NOMO-1 (cell line): ENCODE data around the gene ZNG1F.
"Not testable (repeated sequence)": the region's sequence is repeated elsewhere in the genome, so short reads cannot be mapped to it uniquely, and the experiment has no call there.

ENCODE experiments used
- DNase-seq, 2 experiments: peaks; one replicate each; lab custom pipeline; 2025; ENCODE audit not compliant: unreplicated experiment in 2 of 2; lab: John Stamatoyannopoulos, UW

ZNG1F gene

GRCh38 chr9:41123812-41124211 lies 65.3 kb downstream of the ZNG1F start:
- DNase-seq: not testable (repeated sequence)

DNA sequence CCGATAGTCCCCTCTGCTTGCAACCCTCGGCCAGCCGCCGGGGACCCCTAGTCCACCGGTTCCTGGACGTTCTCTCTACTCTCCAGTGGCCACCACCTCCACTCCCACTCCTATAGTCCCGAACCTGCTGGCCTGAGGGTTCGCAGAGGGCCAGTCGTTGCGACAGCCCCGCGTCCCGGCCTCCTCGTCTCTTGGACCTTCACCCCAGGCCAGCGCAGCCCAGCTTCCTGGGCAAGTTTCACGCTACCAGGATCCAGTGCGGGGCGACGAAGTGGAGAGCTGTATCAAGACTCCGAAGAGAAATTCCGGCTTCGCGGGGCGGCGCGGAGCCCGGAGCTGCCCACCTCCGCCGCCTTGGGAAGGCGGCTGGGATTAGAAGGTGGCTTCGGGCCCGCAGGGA lies 65.7 kb downstream of the ZNG1F start:
- not testable (repeated sequence) for DNase-seq

- not testable (repeated sequence) for DNase-seq
Observed at GRCh38 chr9:41120696-41121095, 68.4 kb downstream of the ZNG1F start.

- DNase-seq: not testable (repeated sequence)
Observed at GRCh38 chr9:41119719-41120118, 69.4 kb downstream of the ZNG1F start.

DNA sequence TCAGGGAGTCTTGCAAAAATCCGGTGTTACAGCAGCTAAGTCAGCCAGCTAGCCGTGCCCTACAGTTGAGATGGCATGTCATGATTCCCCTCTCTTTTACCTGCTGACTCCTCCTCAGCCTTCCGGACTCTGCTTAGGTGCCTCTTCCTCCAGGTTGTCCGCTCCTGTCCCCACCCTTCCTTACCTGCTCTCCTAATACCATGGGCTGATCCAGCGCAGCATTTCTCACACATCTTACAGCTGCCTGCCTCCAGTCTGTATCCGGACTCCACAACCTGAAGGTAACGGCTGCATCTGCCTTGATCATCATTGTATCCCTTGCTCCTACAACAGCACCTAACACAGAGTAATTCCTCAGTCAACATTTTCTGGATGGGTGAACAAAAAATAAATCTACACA lies 69.8 kb downstream of the ZNG1F start:
- not testable (repeated sequence) for DNase-seq

DNA sequence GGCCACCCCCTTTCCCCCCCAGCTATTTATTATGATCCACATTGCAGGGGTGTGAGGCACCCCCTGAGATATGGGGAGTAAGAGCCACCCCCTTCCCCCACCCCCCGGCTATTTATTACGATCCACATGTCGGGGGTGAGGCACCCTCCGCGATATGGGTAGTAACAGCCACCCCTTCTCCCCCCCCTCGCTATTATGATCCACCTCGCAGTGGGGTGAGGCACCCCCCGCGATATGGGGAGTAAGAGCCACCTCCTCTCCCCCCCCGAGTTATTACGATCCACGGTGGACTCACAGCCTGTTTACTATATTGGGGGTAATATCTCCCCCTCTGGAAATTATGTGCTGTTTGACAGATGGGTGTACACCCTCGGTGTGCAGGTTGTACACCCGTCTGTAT lies 75.8 kb downstream of the ZNG1F start:
- DNase-seq: not testable (repeated sequence)

DNA sequence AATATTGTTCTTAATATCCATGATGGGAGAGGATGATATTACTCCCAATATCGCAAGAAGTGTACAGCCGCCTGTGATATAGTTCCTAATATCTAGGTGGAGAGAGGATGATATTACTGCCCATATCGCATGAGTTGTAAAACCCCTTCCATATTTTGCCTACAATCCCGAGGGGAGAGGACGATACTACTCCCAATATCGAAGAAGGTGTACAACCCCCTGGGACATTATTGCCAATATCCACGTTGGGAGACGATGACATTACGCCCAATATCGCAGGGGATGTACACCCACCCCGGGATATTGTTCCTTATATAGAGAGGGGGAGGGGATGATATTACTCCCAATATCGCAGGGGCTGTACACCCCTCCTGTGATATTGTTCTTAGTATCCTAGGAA lies 77.7 kb downstream of the ZNG1F start:
- DNase-seq: not testable (repeated sequence)

DNA sequence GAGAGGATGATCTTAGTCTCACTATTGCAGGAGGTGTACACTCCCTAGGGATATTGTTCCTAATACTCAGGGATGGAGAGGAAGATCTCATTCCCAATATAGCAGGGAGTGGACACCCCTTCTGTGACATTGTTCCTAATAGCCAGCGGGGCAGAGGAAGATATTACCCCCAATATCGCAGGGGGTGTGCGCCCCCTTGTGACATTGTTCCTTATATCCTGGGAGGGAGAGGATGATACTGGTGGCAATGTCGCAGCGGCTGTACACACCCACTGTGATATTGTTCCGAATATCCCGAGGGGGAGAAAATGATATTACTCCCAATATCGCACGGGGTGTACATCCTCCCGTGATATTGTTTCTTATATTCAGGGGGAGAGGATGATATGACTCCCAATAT lies 78.2 kb downstream of the ZNG1F start:
- DNase-seq: not testable (repeated sequence)

GRCh38 chr9:41109253-41109652 lies 79.9 kb downstream of the ZNG1F start:
- not testable (repeated sequence) for DNase-seq

- DNase-seq: not testable (repeated sequence)
Observed at GRCh38 chr9:41108816-41109215, 80.3 kb downstream of the ZNG1F start.

DNA sequence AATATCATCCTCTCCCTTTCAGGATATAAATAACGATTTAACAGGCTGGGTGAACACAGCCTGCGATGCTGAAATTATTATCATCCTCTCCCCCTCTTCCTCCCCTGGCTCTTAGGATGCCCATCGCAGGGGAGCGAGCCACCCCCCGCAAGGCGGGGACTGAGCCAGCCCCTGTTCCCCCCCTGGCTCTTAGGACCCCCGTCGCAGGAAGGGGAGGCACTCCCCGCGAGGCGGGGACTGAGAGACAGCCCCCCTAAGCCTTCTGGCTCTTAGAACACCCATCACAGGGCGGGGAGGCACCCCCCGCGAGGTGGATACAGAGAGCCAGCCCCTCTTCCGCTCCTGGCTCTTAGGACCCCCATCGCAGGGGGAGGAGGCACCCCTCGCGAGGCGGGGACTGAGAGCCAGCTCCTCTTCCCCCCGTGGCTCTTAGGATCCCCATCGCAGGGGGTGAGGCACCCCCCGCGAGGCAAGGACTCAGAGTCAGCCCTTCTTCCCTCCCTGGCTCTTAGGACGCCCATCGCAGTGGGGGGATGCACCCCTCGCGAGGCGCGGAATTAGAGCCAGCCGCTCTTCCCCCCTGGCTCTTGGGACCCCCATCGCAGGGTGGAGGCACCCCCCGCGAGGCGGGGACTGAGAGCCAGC lies 82.5 kb downstream of the ZNG1F start:
- not testable (repeated sequence) for DNase-seq

DNA sequence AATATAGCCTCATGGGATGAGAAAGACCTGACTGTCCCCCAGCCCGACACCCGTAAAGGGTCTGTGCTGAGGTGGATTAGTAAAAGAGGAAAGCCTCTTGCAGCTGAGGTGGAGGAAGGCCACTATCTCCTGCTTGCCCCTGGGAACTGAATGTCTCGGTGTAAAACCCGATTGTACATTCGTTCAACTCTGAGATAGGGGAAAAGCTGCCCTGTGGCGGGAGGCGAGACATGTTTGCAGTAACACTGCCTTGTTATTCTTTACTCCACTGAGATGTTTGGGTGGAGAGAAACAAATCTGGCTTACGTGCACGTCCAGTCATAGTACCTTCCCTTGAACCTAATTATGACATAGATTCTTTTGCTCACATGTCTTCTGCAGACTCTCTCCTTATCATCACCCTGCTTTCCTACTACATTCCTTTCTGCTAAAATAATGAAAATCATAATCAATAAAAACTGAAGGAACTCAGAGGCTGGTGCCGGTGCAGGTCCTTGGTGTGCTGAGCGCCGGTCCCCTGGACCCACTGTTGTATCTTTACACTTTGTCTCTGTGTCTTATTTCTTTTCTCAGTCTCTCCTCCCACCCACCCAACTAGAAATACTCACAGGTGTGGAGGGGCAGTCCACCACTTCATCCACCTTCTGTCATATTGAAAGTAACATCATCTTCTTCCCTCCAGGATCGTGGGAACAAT lies 83.4 kb downstream of the ZNG1F start:
- not testable (repeated sequence) for DNase-seq

- DNase-seq: not testable (repeated sequence)
Observed at GRCh38 chr9:41104542-41104941, 84.6 kb downstream of the ZNG1F start.

GRCh38 chr9:41100508-41100907 lies 88.6 kb downstream of the ZNG1F start:
- DNase-seq: not testable (repeated sequence)

DNA sequence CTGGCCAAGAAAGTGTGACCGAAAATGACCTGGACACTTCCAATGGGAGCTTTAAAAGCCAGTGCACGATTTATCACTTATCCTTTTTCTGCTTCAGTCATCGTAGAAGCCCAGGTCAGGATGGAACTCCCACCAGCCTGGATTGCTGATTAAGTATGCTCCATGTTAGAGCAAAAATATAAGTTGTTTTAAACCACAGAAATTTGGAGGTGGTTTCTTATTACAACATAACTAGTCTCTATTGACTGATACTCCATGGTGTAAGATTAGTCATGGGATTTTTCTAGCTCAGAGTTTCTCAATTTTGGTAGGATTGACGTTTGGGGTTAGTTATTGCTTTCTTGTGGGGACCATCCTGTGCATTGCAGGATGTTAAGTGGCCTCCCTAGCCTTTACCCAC lies 90.4 kb downstream of the ZNG1F start:
- not testable (repeated sequence) for DNase-seq

GRCh38 chr9:41095060-41095459 lies 94.1 kb downstream of the ZNG1F start:
- DNase-seq: not testable (repeated sequence)

GRCh38 chr9:41094010-41094773 lies 94.9 kb downstream of the ZNG1F start:
- not testable (repeated sequence) for DNase-seq

DNA sequence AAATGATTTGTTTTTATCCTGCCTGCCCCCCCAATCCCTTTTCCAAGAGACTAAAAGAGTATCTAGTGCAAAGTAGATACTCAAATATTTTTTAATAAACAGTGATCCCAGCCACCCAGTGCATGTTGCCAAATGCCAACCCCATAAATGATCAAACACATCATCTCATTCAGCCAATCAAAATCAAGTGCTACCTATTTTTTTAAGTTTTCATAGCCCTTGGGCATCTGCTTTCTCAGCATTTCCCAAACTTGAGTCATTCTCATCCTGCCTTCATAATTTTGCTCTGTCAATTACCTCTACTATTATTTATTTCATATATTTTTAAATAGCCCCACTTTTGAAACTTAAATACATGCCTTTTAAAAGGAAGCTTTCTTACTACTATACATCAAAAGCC lies 98.2 kb downstream of the ZNG1F start:
- not testable (repeated sequence) for DNase-seq

DNA sequence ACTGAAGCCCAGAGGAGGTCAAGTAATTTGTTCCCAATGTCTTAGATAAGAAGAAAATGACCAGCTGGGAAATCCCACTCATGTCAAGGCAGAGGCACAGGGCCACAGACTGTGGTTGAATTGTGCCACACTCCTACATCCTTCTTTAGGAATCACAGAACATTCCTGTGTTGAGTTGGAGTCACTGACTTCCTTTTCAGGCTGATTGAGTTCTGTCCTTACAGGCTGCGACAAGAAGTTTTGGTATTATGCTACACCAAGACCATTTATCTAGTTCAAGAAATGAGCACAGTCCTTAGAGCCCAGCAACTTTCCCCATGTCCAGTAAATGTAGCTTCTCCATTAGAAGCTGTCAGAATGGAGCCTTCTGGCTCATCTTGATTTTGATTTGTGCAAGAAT lies 98.7 kb downstream of the ZNG1F start:
- DNase-seq: not testable (repeated sequence)

DNA sequence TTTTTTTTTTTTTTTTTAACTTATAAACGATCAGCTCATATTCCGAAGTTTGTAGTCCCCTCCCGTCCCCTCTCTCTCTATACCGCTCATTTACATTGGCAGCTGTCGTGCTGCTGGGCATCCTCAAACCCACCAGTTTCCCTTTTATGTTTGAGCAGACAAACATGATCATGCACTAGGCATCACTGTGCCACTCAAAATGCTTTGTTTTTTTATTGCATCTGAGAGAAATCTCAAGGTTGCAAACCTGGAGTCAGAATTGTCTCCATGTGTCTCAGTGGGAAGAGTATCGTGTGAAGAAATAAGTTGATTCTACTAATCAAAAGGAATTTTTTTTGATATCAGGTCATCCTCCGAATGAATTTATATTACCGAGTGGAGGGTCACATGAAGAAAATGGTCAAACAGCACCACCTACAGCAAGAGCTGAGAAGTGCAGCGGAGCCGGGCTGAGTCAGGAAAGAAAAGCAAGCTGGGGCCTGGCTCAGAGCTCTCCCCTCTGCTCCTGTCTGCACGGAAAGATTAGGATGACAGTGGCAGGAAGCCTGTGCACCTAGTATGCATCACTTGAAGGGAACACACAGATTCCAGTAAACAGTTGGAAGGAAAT lies 100.6 kb downstream of the ZNG1F start:
- not testable (repeated sequence) for DNase-seq

- not testable (repeated sequence) for DNase-seq
Observed at GRCh38 chr9:41087929-41088328, 101.2 kb downstream of the ZNG1F start.
